Effector memory CD4-positive, alpha-beta T cell (primary cell): ENCODE results near the gene RAP2B.
"Not testable (repeated sequence)": the region's sequence is repeated elsewhere in the genome, so short reads cannot be mapped to it uniquely, and the experiment has no call there.

Source experiments
- DNase-seq, 3 donors: peaks; one replicate each; pipeline ENCODE4 v3.0.0-alpha.2; 2020
- H3K27ac ChIP-seq: 2 replicates; pipeline ENCODE4 v1.7.0; 2013; ENCODE audit warnings: mild to moderate bottlenecking, low read length, moderate library complexity; ENCODE audit not compliant: insufficient read depth, poor library complexity, severe bottlenecking
- H3K27me3 ChIP-seq: replicated peaks from 2 replicates; pipeline ENCODE4 v1.7.0; 2013; ENCODE audit warnings: mild to moderate bottlenecking, low read length; ENCODE audit not compliant: insufficient read depth, control insufficient read depth, poor library complexity, severe bottlenecking
- H3K36me3 ChIP-seq: 2 replicates; pipeline ENCODE4 v1.7.0; 2013; ENCODE audit warnings: mild to moderate bottlenecking, low read length, moderate library complexity; ENCODE audit not compliant: control insufficient read depth, insufficient read depth
- H3K4me1 ChIP-seq: 2 replicates; pipeline ENCODE4 v1.7.0; 2013; ENCODE audit warnings: low read length, mild to moderate bottlenecking; ENCODE audit not compliant: control insufficient read depth, insufficient read depth, poor library complexity, severe bottlenecking
- H3K4me3 ChIP-seq: 2 replicates; pipeline ENCODE4 v1.7.0; 2013; ENCODE audit warnings: low read length, low read depth, mild to moderate bottlenecking; ENCODE audit not compliant: insufficient read depth, poor library complexity, severe bottlenecking
- H3K9me3 ChIP-seq: 2 replicates; pipeline ENCODE4 v1.7.0; 2013; ENCODE audit warnings: mild to moderate bottlenecking, low read length, moderate library complexity; ENCODE audit not compliant: control insufficient read depth
- total RNA-seq, 3 donors: gene quantifications; one replicate each; lab custom pipeline; 2026; lab: John Stamatoyannopoulos, UW

RAP2B gene
- 91.4 to 135 (median 96.2) reads per million in 3 donors for total RNA-seq

- Histone ChIP-seq H3K36me3 (no peaks in the 10 kb centered on the region), H3K27me3 (no peaks in the 10 kb centered on the region), H3K4me3 (peak within 1 kb of the TSS; percentile 95), H3K9me3 (no peaks in the 10 kb centered on the region), H3K4me1 (peaks cover 7% of the 10 kb centered on the region), H3K27ac (peak within 1 kb of the TSS; percentile 88)
- DNase-seq = peak; percentile 91 to 94 (median 93)
Measured at GRCh38 chr3:153161714-153162512, at the start of gene RAP2B. RAP2B (plus strand) TSS chr3:153162226; CDS start chr3:153162694, 468 bp downstream.

GRCh38 chr3:153113541-153113940, 48.5 kb upstream of the RAP2B start:
- Histone ChIP-seq H3K27me3 (no peaks in the 10 kb centered on the region), H3K27ac (no peak overlapping the region)
- DNase-seq = no peak

GRCh38 chr3:153114270-153114669, 47.8 kb upstream of the RAP2B start:
- not testable (repeated sequence) for DNase-seq, H3K27me3 ChIP-seq, H3K9me3 ChIP-seq, H3K4me3 ChIP-seq, H3K27ac ChIP-seq, H3K36me3 ChIP-seq, H3K4me1 ChIP-seq

More at GRCh38 chr3:153113541-153113940, 48.5 kb upstream of the RAP2B start:
- Histone ChIP-seq H3K4me3 (no peak overlapping the region), H3K4me1 (no peaks in the 10 kb centered on the region), H3K9me3 (no peaks in the 10 kb centered on the region), H3K36me3 (no peaks in the 10 kb centered on the region)

- DNase-seq = no peak
- Histone ChIP-seq H3K9me3 (no peaks in the 10 kb centered on the region), H3K27ac (no peak overlapping the region), H3K4me3 (no peak overlapping the region), H3K27me3 (no peaks in the 10 kb centered on the region), H3K4me1 (no peaks in the 10 kb centered on the region), H3K36me3 (no peaks in the 10 kb centered on the region)
Measured at GRCh38 chr3:153115326-153115725, 46.7 kb upstream of the RAP2B start.

- Histone ChIP-seq H3K27me3 (no peaks in the 10 kb centered on the region), H3K4me3 (no peak overlapping the region), H3K4me1 (no peaks in the 10 kb centered on the region), H3K27ac (no peak overlapping the region), H3K9me3 (no peaks in the 10 kb centered on the region), H3K36me3 (no peaks in the 10 kb centered on the region)
- no peak for DNase-seq
Measured at GRCh38 chr3:153127788-153128187, 34.2 kb upstream of the RAP2B start.

GRCh38 chr3:153129426-153129825, 32.6 kb upstream of the RAP2B start:
- Histone ChIP-seq H3K27ac (no peak overlapping the region), H3K36me3 (no peaks in the 10 kb centered on the region), H3K4me3 (no peak overlapping the region), H3K27me3 (no peaks in the 10 kb centered on the region), H3K4me1 (no peaks in the 10 kb centered on the region), H3K9me3 (no peaks in the 10 kb centered on the region)
- DNase-seq = no peak

GRCh38 chr3:153129866-153130265, 32.2 kb upstream of the RAP2B start:
- Histone ChIP-seq H3K4me3 (no peak overlapping the region), H3K27me3 (no peaks in the 10 kb centered on the region), H3K4me1 (no peaks in the 10 kb centered on the region), H3K9me3 (no peaks in the 10 kb centered on the region), H3K36me3 (no peaks in the 10 kb centered on the region), H3K27ac (no peak overlapping the region)
- no peak for DNase-seq

GRCh38 chr3:153130312-153130977, 31.6 kb upstream of the RAP2B start:
- Histone ChIP-seq H3K27ac (no peak overlapping the region), H3K27me3 (no peaks in the 10 kb centered on the region), H3K36me3 (no peaks in the 10 kb centered on the region), H3K9me3 (no peaks in the 10 kb centered on the region), H3K4me3 (no peak overlapping the region), H3K4me1 (no peaks in the 10 kb centered on the region)
- no peak for DNase-seq

- Histone ChIP-seq H3K27ac (no peak overlapping the region), H3K9me3 (no peaks in the 10 kb centered on the region), H3K4me1 (no peaks in the 10 kb centered on the region), H3K27me3 (no peaks in the 10 kb centered on the region), H3K4me3 (no peak overlapping the region), H3K36me3 (no peaks in the 10 kb centered on the region)
- no peak for DNase-seq
Measured at GRCh38 chr3:153137626-153138025, 24.4 kb upstream of the RAP2B start.
